Lung microvascular endothelial cell (primary cell): ENCODE data around the gene GABPA. TPM values are rescaled to one million over a fixed set of nuclear protein-coding genes. Genes with fewer than 3 reads are reported as not detected.
A peak's percentile ranks its signal among the peaks of the same experiment; 100 is the strongest.
"Not testable (repeated sequence)": the region's sequence is repeated elsewhere in the genome, so short reads cannot be mapped to it uniquely, and the experiment has no call there.

Experiments used
- DNase-seq, 2 donors: peaks; one replicate each; pipeline versions ENCODE4 v3.0.0 to v3.0.0-alpha.2; 2010; ENCODE audit warnings: low read depth in 2 of 2
- total RNA-seq: library from RNA; depleted of rRNA; stranded (reverse); fragments of >200 nt; gene quantifications from 2 replicates; pipeline ENCODE4 v1.2.1, GENCODE V29; 2014

GABPA gene
- total RNA-seq, 1 donor from 2014 or later: 25.8 TPM

GRCh38 chr21:25737421-25737820 lies 2.6 kb downstream of the GABPA start:
- no peak for DNase-seq

- DNase-seq: no peak
These were observed 8.1 kb downstream of the GABPA start for GRCh38 chr21:25742900-25743299.

GRCh38 chr21:25744854-25745253 lies 10.1 kb downstream of the GABPA start:
- no peak for DNase-seq

- DNase-seq: no peak
These were observed 15.3 kb downstream of the GABPA start for GRCh38 chr21:25750085-25750484.

GRCh38 chr21:25752416-25752815 lies 17.6 kb downstream of the GABPA start:
- DNase-seq: no peak

- peak in 1 of 2 donors; percentile 20 for DNase-seq
These were observed 21.6 kb downstream of the GABPA start for GRCh38 chr21:25756190-25756932.

GRCh38 chr21:25757531-25757930 lies 22.8 kb downstream of the GABPA start:
- DNase-seq: peak in 1 of 2 donors; percentile 47

GRCh38 chr21:25759573-25759972 lies 24.8 kb downstream of the GABPA start:
- no peak for DNase-seq

GRCh38 chr21:25760061-25760460 lies 25.3 kb downstream of the GABPA start:
- DNase-seq: no peak

GRCh38 chr21:25760677-25761076 lies 25.9 kb downstream of the GABPA start:
- DNase-seq: no peak

- DNase-seq: no peak
These were observed 29.3 kb downstream of the GABPA start for GRCh38 chr21:25764065-25764464.

- DNase-seq: no peak
These were observed 33.1 kb downstream of the GABPA start for GRCh38 chr21:25767921-25768320.

GRCh38 chr21:25772686-25773085 lies 37.9 kb downstream of the GABPA start:
- DNase-seq: peak; percentile 48 to 88

- no peak for DNase-seq
These were observed 41.7 kb downstream of the GABPA start for GRCh38 chr21:25776440-25776839.

GRCh38 chr21:25778126-25778875 lies 43.5 kb downstream of the GABPA start:
- not testable (repeated sequence) for DNase-seq

- DNase-seq: no peak
These were observed 53.9 kb downstream of the GABPA start for GRCh38 chr21:25788677-25789076.

- DNase-seq: peak; percentile 48 to 65
These were observed 55.5 kb downstream of the GABPA start for GRCh38 chr21:25790122-25790877.

- DNase-seq: no peak
These were observed 56.1 kb downstream of the GABPA start for GRCh38 chr21:25790878-25791204.

- no peak for DNase-seq
These were observed 56.5 kb downstream of the GABPA start for GRCh38 chr21:25791319-25791718.

- DNase-seq: peak; percentile 85 to 91
These were observed 66.6 kb downstream of the GABPA start for GRCh38 chr21:25801217-25802014.

- no peak for DNase-seq
These were observed 71.3 kb downstream of the GABPA start for GRCh38 chr21:25806060-25806459.
